HCT116 (cell line): ENCODE measurements around the gene MCEMP1. TPM values are rescaled to one million over a fixed set of nuclear protein-coding genes. Genes with fewer than 3 reads are reported as not detected.

Experiments
- total RNA-seq: library from RNA; stranded (reverse); gene quantifications from one replicate; pipeline ENCODE4 v1.2.1, GENCODE V29; 2021; ENCODE audit not compliant: unreplicated experiment

Gene MCEMP1
- total RNA-seq, 1 experiment from 2014 or later, result not detected

Other genes with a start within 250 kb of the MCEMP1 start
- gene PEX11G, start 188.1 kb upstream of the MCEMP1 start, total RNA-seq, result 6.4 TPM
- 20.7 TPM for gene ZNF358, start 161.0 kb upstream of the MCEMP1 start, total RNA-seq
- 19.1 TPM for gene MCOLN1, start 154.5 kb upstream of the MCEMP1 start, total RNA-seq
- gene PNPLA6, start 141.4 kb upstream of the MCEMP1 start, total RNA-seq, result 159 TPM
- 24.0 TPM for gene CAMSAP3, start 81.2 kb upstream of the MCEMP1 start, total RNA-seq
- gene XAB2, start 47.5 kb upstream of the MCEMP1 start, total RNA-seq, result 103 TPM
- gene PET100, start 47.3 kb upstream of the MCEMP1 start, total RNA-seq, result 126 TPM
- gene PCP2, start 43.4 kb upstream of the MCEMP1 start, total RNA-seq, result 0.32 TPM
- 141 TPM for gene STXBP2, start 40.0 kb upstream of the MCEMP1 start, total RNA-seq
- not detected for gene RETN, start 8.0 kb upstream of the MCEMP1 start, total RNA-seq
- gene TRAPPC5, start 3.7 kb downstream of the MCEMP1 start, total RNA-seq, result 101 TPM
- 0.20 TPM for gene FCER2, start 25.0 kb downstream of the MCEMP1 start, total RNA-seq
- gene CLEC4G, start 55.0 kb downstream of the MCEMP1 start, total RNA-seq, result not detected
- not detected for gene CD209, start 70.4 kb downstream of the MCEMP1 start, total RNA-seq
- not detected for gene CLEC4M, start 86.2 kb downstream of the MCEMP1 start, total RNA-seq
- 15.0 TPM for gene EVI5L, start 153.1 kb downstream of the MCEMP1 start, total RNA-seq
- 7.5 TPM for gene PRR36, start 197.3 kb downstream of the MCEMP1 start, total RNA-seq
- 18.1 TPM for gene LRRC8E, start 211.4 kb downstream of the MCEMP1 start, total RNA-seq
- gene MAP2K7, start 226.8 kb downstream of the MCEMP1 start, total RNA-seq, result 59.1 TPM
- 30.9 TPM for gene TGFBR3L, start 237.7 kb downstream of the MCEMP1 start, total RNA-seq
- gene SNAPC2, start 243.2 kb downstream of the MCEMP1 start, total RNA-seq, result 42.9 TPM
- 56.0 TPM for gene CTXN1, start 249.0 kb downstream of the MCEMP1 start, total RNA-seq